Tibial artery (tissue), 4 donors: Measurements from ENCODE around the gene CLEC3B.

Source experiments
- DNase-seq, 2 donors: peaks; one replicate each; pipeline ENCODE4 v3.0.0-alpha.2; 2019
- H3K27ac ChIP-seq, 2 donors: fragments of 200-600 bp; sonication (generic) in 1 of 2; 1 replicate in 1 of 2; 2 replicates in 1 of 2; pipeline ENCODE4 v1.5.1; 2018 to 2019; ENCODE audit warnings: mild to moderate bottlenecking in 1 of 2
- H3K27me3 ChIP-seq, 2 donors: fragments of 200-600 bp; sonication (generic) in 1 of 2; one replicate each; pipeline versions ENCODE4 v1.5.1 to v1.6.0; 2016 to 2019
- H3K36me3 ChIP-seq, 3 donors: fragments of 200-600 bp; sonication (generic) in 2 of 3; one replicate each; pipeline ENCODE4 v1.5.1; 2016 to 2019; ENCODE audit warnings: mild to moderate bottlenecking in 2 of 3
- H3K4me1 ChIP-seq, 4 donors: fragments of 200-600 bp; sonication (generic) in 2 of 4; 1 replicate in 3 of 4; 2 replicates in 1 of 4; pipeline ENCODE4 v1.5.1; 2016 to 2019
- H3K4me3 ChIP-seq, 2 donors: fragments of 200-600 bp; sonication (generic) in 1 of 2; 1 replicate in 1 of 2; 2 replicates in 1 of 2; pipeline ENCODE4 v1.5.1; 2018 to 2019; ENCODE audit warnings: mild to moderate bottlenecking in 2 of 2
- H3K9me3 ChIP-seq, 3 donors: fragments of 200-600 bp; sonication (generic) in 1 of 3; one replicate each; pipeline ENCODE4 v1.5.1; 2016 to 2019
- intact Hi-C: fragments of 100-400 bp; cut with DNase I; formaldehyde crosslinking; loops from one replicate; pipeline ENCODE4 v1.15.0; 2023; ENCODE audit warnings: low total_unique reads
- TF ChIP-seq, protein P1 (sequence below), 2 experiments: fragments of 200-600 bp in 1 of 2; fragments of 450-650 bp in 1 of 2; IDR thresholded peaks; one replicate each; pipeline ENCODE4 v1.5.1; 2017 to 2019; ENCODE audit warnings: antibody characterized with exemption in 2 of 2, mild to moderate bottlenecking in 1 of 2, moderate library complexity in 1 of 2

The CLEC3B gene

DNA sequence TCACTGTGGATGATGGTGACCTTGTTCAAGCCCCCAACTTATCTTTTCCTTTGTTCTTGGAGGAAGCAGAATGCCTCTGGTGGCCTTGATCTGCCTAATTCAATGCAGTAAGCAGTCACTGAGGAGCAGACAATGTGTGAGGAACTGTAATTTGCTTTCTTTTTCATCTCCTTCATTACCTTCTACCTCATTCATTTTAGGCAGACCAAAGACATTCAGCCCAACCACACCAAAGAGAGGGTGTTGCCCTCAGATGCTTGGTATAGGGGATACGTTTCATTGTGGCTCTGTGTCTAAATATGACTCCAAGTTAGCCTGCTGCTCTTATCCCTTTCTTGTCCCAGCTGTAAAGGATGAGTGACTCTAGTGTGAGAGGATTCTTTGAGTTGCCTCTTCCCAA lies 34.8 kb upstream of the CLEC3B start:
- Histone ChIP-seq H3K4me1 (peaks cover 0 to 40% (median 21%) of the 10 kb centered on the region in 4 donors), H3K4me3 (no peak overlapping the region), H3K36me3 (peaks cover 0 to 36% (median 11%) of the 10 kb centered on the region in 3 donors), H3K27ac (no peak overlapping the region), H3K27me3 (no peaks in the 10 kb centered on the region), H3K9me3 (no peaks in the 10 kb centered on the region)
- intact Hi-C loops, result no loop called here
- TF ChIP-seq, protein P1, sequence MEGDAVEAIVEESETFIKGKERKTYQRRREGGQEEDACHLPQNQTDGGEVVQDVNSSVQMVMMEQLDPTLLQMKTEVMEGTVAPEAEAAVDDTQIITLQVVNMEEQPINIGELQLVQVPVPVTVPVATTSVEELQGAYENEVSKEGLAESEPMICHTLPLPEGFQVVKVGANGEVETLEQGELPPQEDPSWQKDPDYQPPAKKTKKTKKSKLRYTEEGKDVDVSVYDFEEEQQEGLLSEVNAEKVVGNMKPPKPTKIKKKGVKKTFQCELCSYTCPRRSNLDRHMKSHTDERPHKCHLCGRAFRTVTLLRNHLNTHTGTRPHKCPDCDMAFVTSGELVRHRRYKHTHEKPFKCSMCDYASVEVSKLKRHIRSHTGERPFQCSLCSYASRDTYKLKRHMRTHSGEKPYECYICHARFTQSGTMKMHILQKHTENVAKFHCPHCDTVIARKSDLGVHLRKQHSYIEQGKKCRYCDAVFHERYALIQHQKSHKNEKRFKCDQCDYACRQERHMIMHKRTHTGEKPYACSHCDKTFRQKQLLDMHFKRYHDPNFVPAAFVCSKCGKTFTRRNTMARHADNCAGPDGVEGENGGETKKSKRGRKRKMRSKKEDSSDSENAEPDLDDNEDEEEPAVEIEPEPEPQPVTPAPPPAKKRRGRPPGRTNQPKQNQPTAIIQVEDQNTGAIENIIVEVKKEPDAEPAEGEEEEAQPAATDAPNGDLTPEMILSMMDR (IDR thresholded peaks at IDR 0.05), result no peak
- no peak for DNase-seq

DNA sequence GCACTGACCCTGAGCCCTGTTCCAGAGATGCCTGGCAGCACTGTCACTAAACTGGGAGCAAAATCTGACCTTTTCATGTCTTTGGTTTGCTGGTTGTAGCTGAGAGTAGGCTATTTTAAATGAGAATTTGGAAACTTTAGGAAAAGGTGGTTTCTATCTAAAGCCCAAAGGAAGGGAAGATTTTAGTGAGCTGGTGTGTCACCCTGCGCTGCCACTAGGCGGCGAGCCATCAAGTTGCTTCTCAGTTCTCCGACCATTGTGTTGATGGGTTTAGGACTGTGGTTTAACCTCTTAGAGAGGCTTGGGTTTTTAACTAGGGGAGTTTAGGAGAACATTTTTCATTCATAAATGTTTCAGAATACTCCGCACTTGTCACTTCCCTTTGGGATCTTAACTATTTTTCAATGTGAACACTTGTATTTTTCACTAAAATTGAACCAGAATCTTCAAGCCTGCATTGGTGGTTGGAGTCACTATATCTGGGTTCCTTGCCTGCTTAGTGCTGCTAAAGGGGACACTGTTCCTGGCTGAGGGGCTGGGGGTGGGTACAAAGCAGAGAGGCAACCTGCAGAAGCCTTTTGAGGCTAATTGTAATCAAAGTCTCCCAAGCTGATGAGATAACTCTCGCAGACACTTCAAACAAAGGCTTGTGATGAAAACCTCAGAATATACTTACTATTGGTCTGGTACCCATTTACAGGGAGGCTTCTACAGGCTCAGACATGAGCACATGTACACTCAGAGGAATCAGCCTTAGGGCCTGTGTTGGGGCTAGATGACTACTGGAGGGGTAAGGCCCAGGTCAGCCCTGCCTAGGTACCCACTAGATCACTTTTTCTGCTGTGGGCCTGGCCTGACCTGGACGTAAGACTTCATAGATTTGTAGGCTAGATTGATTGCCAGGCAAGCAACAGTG lies 33.3 kb upstream of the CLEC3B start:
- Histone ChIP-seq H3K27ac (peak overlapping the region; percentile 26 to 43), H3K27me3 (no peaks in the 10 kb centered on the region), H3K36me3 (peaks cover 8 to 51% (median 19%) of the 10 kb centered on the region in 3 donors), H3K4me1 (peaks cover 0 to 40% (median 21%) of the 10 kb centered on the region in 4 donors), H3K9me3 (no peaks in the 10 kb centered on the region), H3K4me3 (no peak overlapping the region)
- no peak for DNase-seq
- intact Hi-C loops, result no loop called here
- TF ChIP-seq, protein P1 (IDR thresholded peaks at IDR 0.05), result peak; percentile 39 to 58

DNA sequence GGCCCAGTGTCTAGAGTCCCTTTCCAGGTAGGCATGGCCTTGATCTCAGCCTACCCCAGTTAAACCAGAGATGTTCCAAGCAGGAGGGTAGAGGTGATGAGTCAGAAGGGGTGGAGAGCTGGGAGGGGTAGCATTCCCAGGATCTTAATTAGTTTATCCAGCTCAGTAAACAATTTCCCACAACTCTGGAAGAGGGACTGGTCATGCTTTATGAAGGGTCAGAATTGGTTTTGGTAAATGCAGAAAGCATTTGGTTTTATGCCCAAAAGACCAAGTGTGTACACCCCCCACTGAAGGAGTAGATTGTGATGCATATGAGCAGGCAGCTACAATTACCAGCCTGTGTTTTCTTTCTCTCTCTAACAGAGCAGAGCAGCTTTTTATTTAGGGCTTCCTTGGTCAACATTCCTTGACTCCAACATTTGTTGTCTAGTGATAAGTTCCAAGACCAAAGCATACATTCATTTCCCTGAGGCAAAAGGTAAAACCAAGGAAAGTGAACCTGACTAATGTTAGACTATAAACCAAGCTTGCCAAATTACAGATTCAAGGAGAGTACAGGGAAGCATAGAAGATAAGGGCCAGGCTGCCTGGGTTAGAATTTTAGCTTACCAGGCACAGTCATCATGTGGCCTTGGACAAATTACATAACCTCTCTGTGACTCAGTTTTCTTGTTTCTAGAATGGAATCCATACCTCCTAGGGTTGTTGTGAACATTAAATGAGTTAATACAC lies 32.5 kb upstream of the CLEC3B start:
- TF ChIP-seq, protein P1 (IDR thresholded peaks at IDR 0.05), result no peak
- intact Hi-C loops, result no loop called here
- Histone ChIP-seq H3K4me1 (peaks cover 0 to 36% (median 21%) of the 10 kb centered on the region in 4 donors), H3K27me3 (no peaks in the 10 kb centered on the region), H3K4me3 (no peak overlapping the region), H3K36me3 (peaks cover 16 to 59% (median 27%) of the 10 kb centered on the region in 3 donors), H3K27ac (peak overlapping the region; percentile 26 to 43), H3K9me3 (no peaks in the 10 kb centered on the region)
- no peak for DNase-seq

DNA sequence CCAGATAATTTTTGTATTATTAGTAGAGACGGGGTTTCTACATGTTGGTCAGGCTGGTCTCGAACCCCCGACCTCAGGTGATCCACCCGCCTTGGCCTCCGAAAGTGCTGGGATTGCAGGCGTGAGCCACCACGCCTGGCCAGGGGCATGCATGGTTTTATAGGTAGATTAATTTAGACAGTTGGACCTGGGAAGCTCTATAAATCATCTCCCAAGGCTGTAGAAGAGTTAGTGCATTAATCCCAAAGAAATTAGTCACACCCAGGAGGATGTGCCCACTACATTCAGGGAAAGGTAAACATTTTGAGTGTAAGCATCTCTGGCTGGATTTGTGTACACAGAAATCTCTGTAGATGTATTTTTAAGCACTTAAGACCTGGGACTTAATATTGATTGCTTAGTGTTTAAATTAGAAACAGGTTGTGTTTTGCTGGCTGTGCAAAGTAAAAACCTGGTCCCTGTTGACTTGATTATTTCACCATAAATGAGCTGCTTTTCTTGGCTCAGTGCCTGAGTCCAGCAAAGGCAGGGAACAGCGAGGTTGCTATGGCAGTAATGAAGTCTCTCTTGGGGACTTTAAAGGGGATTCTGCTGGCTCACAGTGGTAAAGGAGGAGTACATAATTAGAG lies 30.8 kb upstream of the CLEC3B start:
- Histone ChIP-seq H3K4me1 (peaks cover 0 to 36% (median 21%) of the 10 kb centered on the region in 4 donors), H3K27me3 (no peaks in the 10 kb centered on the region), H3K4me3 (no peak overlapping the region), H3K27ac (peak overlapping the region; percentile 19 to 53), H3K36me3 (peaks cover 25 to 63% (median 33%) of the 10 kb centered on the region in 3 donors), H3K9me3 (no peaks in the 10 kb centered on the region)
- DNase-seq, result peak; percentile 74 to 76
- TF ChIP-seq, protein P1 (IDR thresholded peaks at IDR 0.05), result no peak
- intact Hi-C loops, result no loop called here

DNA sequence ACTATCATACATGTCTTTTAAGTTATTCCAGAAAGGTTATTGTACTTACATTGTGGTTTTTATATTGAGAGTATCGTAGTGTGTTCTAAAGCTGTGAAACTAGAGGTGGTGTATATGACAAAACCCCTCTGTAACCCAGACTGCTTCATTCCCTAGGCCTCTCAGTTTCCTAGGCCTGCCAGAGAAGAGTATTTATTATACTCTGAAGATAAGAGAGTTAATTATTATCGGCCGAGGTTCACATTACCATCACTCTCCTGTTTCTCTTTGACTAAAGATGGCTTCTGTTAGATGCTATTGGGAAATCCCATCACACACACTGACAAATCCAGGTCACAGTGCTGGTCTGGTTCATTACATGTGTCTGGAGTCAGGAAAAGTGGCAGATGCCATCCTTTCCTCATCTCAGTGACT lies 29.5 kb upstream of the CLEC3B start:
- H3K4me3 ChIP-seq, result no peak overlapping the region
- H3K4me1 ChIP-seq, result peaks cover 0 to 36% (median 21%) of the 10 kb centered on the region in 4 donors
- peaks cover 32 to 63% (median 41%) of the 10 kb centered on the region in 3 donors for H3K36me3 ChIP-seq
- peak overlapping the region in 1 of 2 donors; percentile 53 for H3K27ac ChIP-seq
- H3K27me3 ChIP-seq, result no peaks in the 10 kb centered on the region
- DNase-seq, result no peak
- intact Hi-C loops, result no loop called here
- TF ChIP-seq, protein P1 (IDR thresholded peaks at IDR 0.05), result no peak
- no peaks in the 10 kb centered on the region for H3K9me3 ChIP-seq
